ENCODE data around the gene POGZ.

GRCh38 chr1:151408891-151409290 lies 50.4 kb downstream of the POGZ start:
- TF ChIP-seq POLR2A (IDR thresholded peaks at IDR 0.05) = no peak
- TF ChIP-seq CTCF (IDR thresholded peaks at IDR 0.05) = no peak
